GM12872 (cell line): ENCODE data around the gene EXOC4.

Experiments used
- TF ChIP-seq, protein P1 (sequence below): IDR thresholded peaks from 3 replicates; pipeline ENCODE4 v1.5.1; 2011; ENCODE audit warnings: low read depth, mild to moderate bottlenecking, low read length, moderate library complexity; ENCODE audit not compliant: insufficient read depth

EXOC4 gene

DNA sequence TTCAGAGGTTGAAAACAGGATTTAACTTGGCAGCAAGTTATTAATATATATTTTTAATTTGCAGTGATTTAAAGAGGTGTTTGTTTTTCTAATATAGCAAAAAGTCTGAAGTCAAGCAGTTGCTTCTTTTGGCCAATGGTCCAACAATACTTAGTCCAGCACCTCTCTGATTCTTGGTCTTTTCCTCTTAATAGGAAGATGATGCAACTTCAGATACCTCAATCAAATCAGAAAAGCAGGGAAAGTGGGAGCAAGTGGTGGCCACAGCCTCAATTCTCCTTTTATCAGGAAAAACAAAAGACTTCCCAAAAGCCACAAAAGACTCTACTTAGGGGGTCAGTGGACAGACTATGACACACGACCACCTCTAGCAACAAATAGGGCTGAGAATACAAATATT, 740.7 kb downstream of the EXOC4 start:
- TF ChIP-seq, protein P1, sequence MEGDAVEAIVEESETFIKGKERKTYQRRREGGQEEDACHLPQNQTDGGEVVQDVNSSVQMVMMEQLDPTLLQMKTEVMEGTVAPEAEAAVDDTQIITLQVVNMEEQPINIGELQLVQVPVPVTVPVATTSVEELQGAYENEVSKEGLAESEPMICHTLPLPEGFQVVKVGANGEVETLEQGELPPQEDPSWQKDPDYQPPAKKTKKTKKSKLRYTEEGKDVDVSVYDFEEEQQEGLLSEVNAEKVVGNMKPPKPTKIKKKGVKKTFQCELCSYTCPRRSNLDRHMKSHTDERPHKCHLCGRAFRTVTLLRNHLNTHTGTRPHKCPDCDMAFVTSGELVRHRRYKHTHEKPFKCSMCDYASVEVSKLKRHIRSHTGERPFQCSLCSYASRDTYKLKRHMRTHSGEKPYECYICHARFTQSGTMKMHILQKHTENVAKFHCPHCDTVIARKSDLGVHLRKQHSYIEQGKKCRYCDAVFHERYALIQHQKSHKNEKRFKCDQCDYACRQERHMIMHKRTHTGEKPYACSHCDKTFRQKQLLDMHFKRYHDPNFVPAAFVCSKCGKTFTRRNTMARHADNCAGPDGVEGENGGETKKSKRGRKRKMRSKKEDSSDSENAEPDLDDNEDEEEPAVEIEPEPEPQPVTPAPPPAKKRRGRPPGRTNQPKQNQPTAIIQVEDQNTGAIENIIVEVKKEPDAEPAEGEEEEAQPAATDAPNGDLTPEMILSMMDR, result no peak

DNA sequence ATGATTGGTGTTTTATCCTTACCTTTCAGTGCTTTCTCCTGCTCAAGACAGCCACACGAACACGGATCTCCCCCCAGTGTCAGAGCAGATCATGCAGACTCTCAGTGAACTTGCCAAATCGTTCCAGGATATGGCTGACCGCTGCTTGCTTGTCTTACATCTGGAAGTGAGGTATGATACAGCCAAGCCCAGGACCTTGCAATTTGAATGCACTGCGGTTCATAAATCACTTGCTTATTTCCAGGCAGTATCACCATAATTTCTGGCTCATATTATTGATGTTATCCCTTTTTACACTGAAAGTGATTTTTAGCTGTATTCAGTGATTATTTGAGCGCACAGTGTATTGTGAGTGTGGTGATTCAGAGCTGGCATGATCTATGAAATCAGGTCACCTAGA, 744.6 kb downstream of the EXOC4 start:
- TF ChIP-seq, protein P1, result no peak

- TF ChIP-seq, protein P1, result no peak
Observed at GRCh38 chr7:133999178-133999577, 746.3 kb downstream of the EXOC4 start.

- TF ChIP-seq, protein P1, result no peak
Observed at GRCh38 chr7:134004829-134005505, 752.1 kb downstream of the EXOC4 start.

- TF ChIP-seq, protein P1, result no peak
Observed at GRCh38 chr7:134009314-134010110, 756.6 kb downstream of the EXOC4 start.

- TF ChIP-seq, protein P1, result no peak
Observed at GRCh38 chr7:134013249-134013648, 760.4 kb downstream of the EXOC4 start.

DNA sequence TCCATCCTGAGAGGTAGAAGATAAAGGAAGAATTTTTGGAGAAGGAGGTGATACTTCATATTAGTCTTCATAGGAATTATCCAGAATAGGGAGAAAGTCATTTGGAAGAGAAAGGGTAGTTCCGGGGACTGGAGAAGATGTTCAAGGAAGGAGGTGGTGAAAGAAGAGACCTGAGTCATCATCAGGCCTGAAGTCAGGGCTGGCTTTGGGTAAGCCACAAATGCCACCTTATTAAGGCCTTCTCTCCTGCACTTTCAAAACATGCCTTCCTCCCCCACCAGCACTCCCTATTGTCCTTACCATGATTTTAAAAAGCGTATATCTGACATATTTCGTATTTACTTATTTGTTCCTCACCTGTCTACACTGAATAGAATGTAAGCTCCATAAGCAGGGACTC, 762.1 kb downstream of the EXOC4 start:
- TF ChIP-seq, protein P1, result no peak
